Tibial artery (tissue), 4 donors: ENCODE results near the gene NSMF.
"Not testable (repeated sequence)": the region's sequence is repeated elsewhere in the genome, so short reads cannot be mapped to it uniquely, and the experiment has no call there.

Experiments
- DNase-seq, 2 donors: peaks; one replicate each; pipeline ENCODE4 v3.0.0-alpha.2; 2019
- H3K27ac ChIP-seq, 2 donors: fragments of 200-600 bp; sonication (generic) in 1 of 2; 1 replicate in 1 of 2; 2 replicates in 1 of 2; pipeline ENCODE4 v1.5.1; 2018 to 2019; ENCODE audit warnings: mild to moderate bottlenecking in 1 of 2
- H3K27me3 ChIP-seq, 2 donors: fragments of 200-600 bp; sonication (generic) in 1 of 2; one replicate each; pipeline versions ENCODE4 v1.5.1 to v1.6.0; 2016 to 2019
- H3K36me3 ChIP-seq, 3 donors: fragments of 200-600 bp; sonication (generic) in 2 of 3; one replicate each; pipeline ENCODE4 v1.5.1; 2016 to 2019; ENCODE audit warnings: mild to moderate bottlenecking in 2 of 3
- H3K4me1 ChIP-seq, 4 donors: fragments of 200-600 bp; sonication (generic) in 2 of 4; 1 replicate in 3 of 4; 2 replicates in 1 of 4; pipeline ENCODE4 v1.5.1; 2016 to 2019
- H3K4me3 ChIP-seq, 2 donors: fragments of 200-600 bp; sonication (generic) in 1 of 2; 1 replicate in 1 of 2; 2 replicates in 1 of 2; pipeline ENCODE4 v1.5.1; 2018 to 2019; ENCODE audit warnings: mild to moderate bottlenecking in 2 of 2
- H3K9me3 ChIP-seq, 3 donors: fragments of 200-600 bp; sonication (generic) in 1 of 3; one replicate each; pipeline ENCODE4 v1.5.1; 2016 to 2019
- CTCF ChIP-seq, 2 experiments: fragments of 200-600 bp in 1 of 2; fragments of 450-650 bp in 1 of 2; IDR thresholded peaks; one replicate each; pipeline ENCODE4 v1.5.1; 2017 to 2019; ENCODE audit warnings: antibody characterized with exemption in 2 of 2, mild to moderate bottlenecking in 1 of 2, moderate library complexity in 1 of 2
- intact Hi-C: fragments of 100-400 bp; cut with DNase I; formaldehyde crosslinking; loops from one replicate; pipeline ENCODE4 v1.15.0; 2023; ENCODE audit warnings: low total_unique reads

The NSMF gene

GRCh38 chr9:137411260-137411644, 47.9 kb downstream of the NSMF start:
- no peak for DNase-seq
- no peaks in the 10 kb centered on the region for H3K36me3 ChIP-seq
- H3K9me3 ChIP-seq: no peaks in the 10 kb centered on the region
- H3K27ac ChIP-seq: no peak overlapping the region
- no peaks in the 10 kb centered on the region for H3K27me3 ChIP-seq
- intact Hi-C loops: no loop called here
- H3K4me1 ChIP-seq: peaks cover 0 to 71% (median 36%) of the 10 kb centered on the region in 4 donors
- peak overlapping the region; percentile 3 to 7 for H3K4me3 ChIP-seq
- no peak for TF ChIP-seq CTCF (IDR thresholded peaks at IDR 0.05)

GRCh38 chr9:137410891-137411249, 48.3 kb downstream of the NSMF start:
- intact Hi-C loops: no loop called here
- peaks cover 0 to 72% (median 35%) of the 10 kb centered on the region in 4 donors for H3K4me1 ChIP-seq
- no peak overlapping the region for H3K4me3 ChIP-seq

GRCh38 chr9:137410236-137410890, 48.8 kb downstream of the NSMF start:
- H3K36me3 ChIP-seq, H3K27ac ChIP-seq, intact Hi-C loops, H3K9me3 ChIP-seq, DNase-seq, H3K4me3 ChIP-seq, H3K27me3 ChIP-seq: not testable (repeated sequence)
- peaks cover 0 to 72% (median 34%) of the 10 kb centered on the region in 4 donors for H3K4me1 ChIP-seq

More at GRCh38 chr9:137410891-137411249, 48.3 kb downstream of the NSMF start:
- no peaks in the 10 kb centered on the region for H3K36me3 ChIP-seq
- H3K9me3 ChIP-seq: no peaks in the 10 kb centered on the region
- no peak for TF ChIP-seq CTCF (IDR thresholded peaks at IDR 0.05)
- no peak for DNase-seq
- H3K27me3 ChIP-seq: no peaks in the 10 kb centered on the region
- no peak overlapping the region for H3K27ac ChIP-seq

DNA sequence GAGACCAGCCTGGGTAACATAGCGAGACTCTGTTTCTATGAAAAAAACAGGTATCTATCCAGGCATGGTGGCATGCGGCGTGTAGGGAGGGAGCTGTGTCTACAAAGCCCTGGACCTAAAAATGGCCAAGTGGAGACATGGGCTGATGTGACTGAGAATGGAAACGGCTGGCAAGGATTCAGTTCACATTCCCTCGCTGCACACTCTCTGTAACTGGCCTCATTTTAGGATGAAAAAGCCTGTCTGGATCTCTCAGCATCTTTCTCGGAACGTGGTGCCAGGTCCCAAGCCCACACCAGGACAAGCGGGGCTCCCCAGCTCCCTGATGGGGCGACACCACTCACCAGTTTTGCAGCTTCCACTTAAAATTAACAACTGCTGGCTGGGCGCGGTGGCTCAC, 49.6 kb downstream of the NSMF start:
- peaks cover 0 to 68% (median 34%) of the 10 kb centered on the region in 4 donors for H3K4me1 ChIP-seq
- no peaks in the 10 kb centered on the region for H3K27me3 ChIP-seq
- no peak for TF ChIP-seq CTCF (IDR thresholded peaks at IDR 0.05)
- DNase-seq: no peak
- no peaks in the 10 kb centered on the region for H3K36me3 ChIP-seq
- H3K27ac ChIP-seq: peak overlapping the region in 1 of 2 donors; percentile 26
- intact Hi-C loops: no loop called here
- no peaks in the 10 kb centered on the region for H3K9me3 ChIP-seq
- no peak overlapping the region for H3K4me3 ChIP-seq

DNA sequence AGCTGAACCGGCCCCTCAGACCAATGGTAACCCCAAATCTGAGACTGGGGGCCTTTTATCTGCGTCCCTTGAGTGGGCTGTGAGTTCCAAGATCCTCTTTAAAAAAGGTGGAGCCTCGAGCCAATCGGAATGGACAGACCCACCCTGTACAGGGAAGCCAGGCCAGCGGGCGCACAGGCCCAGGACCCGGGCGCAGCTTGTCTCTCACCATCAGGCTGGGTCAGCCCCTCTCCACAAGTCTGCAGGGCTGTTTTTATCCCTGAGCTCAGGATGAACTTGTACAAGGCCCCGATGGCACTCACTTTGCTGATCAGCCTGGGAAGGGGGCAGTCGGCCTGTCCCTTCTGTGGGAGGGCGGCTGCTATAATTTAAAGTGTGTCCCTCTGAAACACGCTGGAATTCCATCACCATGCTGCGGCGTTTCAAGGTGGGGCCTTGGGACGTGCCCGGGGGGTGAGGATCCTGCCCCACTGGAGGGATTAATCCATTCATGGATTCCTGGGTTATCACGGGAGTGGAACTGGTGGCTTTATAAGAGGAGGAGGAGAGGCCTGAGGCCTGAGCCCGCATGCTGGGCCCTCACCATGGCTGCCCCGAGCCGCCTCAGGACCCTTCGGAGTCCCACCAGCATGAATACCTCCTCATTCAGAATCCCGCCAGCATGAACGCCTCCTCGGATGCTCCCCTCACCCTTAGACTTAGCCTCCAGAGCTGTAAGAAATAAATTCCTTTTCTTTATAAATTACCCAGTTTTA, 50.3 kb downstream of the NSMF start:
- peaks cover 0 to 62% (median 34%) of the 10 kb centered on the region in 4 donors for H3K4me1 ChIP-seq
- intact Hi-C loops: no loop called here

More for the DNA sequence above, 50.3 kb downstream of the NSMF start:
- no peaks in the 10 kb centered on the region for H3K27me3 ChIP-seq
- peak overlapping the region in 1 of 2 donors; percentile 26 for H3K27ac ChIP-seq
- no peak for DNase-seq
- H3K4me3 ChIP-seq: no peak overlapping the region
- no peaks in the 10 kb centered on the region for H3K36me3 ChIP-seq
- no peak for TF ChIP-seq CTCF (IDR thresholded peaks at IDR 0.05)
- H3K9me3 ChIP-seq: no peaks in the 10 kb centered on the region
